ENCODE data around the gene KIF11. TPM values are rescaled to one million over a fixed set of nuclear protein-coding genes. Genes with fewer than 3 reads are reported as not detected.
A peak's percentile ranks its signal among the peaks of the same experiment; 100 is the strongest.

KIF11 gene
- total and polyA plus RNA-seq, 9 of the 15 experiments (the other 6 are each of a cell fraction or from before 2014, with no cell fraction given): 11.3 to 54.4 (median 29.2) TPM

DNA sequence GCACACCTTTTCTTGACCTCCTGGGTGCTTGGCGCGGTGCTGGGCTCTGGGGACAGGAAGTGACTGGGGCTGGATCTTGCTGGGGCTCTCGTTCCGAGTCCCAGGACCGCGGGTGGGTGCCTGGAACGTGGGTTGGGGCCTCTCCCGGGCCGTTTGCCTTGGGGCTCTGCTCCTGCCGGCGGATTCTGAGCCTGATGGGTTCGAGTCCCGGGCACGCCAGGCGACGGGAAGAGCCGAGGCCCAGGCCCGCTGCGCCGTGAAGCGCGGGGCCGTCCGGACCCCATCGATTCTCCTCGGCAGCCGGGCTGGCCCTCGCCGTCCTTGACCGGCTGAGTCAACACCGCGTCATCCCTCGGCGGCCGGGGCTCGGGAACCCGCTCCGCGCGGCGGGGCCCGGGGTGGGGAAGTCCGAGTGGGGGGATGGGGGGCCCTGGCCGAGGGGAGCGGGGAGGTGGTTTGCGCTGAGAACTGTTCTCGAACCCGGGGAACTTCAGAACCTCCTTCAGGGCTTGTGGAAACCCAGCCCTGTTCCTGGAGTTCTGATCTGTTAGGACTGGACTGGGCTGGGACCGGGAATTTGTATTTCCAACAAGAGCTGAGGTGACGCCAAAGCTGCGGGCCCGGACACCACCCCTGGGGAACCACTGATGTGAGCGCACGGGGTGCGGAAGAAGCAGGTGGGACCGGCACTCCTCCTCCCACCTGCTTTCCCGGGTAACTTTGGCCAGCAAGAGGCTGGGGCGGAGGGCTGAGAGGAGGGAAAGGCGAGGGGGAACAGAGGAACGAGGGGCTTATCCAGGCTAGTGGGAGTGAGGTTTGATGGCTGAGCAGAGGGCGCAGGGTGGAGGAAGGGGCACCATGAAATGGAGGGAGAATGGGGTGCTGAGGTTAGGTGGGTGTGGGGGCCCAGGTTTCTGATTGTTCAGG is 103.0 kb downstream of the KIF11 start (continued):
- TF ChIP-seq BRD4 (IDR thresholded peaks at IDR 0.05): peak; percentile 10; the same call in 1 of the 2 replicates

- H3K27me3 ChIP-seq (ENCODE audit: control insufficient read depth in 2 of 2, insufficient read depth in 2 of 2, low read length in 2 of 2): no peaks in the 10 kb centered on the region
- H3K79me2 ChIP-seq (ENCODE audit: control insufficient read depth, insufficient read depth, low read length): peaks cover 50% of the 10 kb centered on the region
- peak; percentile 25 to 84 (median 50) for DNase-seq (ENCODE audit: extremely low read depth in 1 of 4, low spot score in 3 of 4)
- peak overlapping the region; percentile 77 to 84; a peak in 3 of 4 replicates for H3K9ac ChIP-seq (ENCODE audit: insufficient read depth in 1 of 2, low read depth in 2 of 2, low read length in 2 of 2)
- peak; percentile 66 for ATAC-seq
- CTCF ChIA-PET (ENCODE audit: low intra/inter-chr PET ratio): no interaction called here
- BruUV-seq (replicated peaks): no TSS peak
- WGBS (ENCODE audit: insufficient coverage, low coverage, missing lambda C conversion rate): 1% methylated on average over 7 of the region's 7 CpGs
- peaks cover 43% of the 10 kb centered on the region for H3K36me3 ChIP-seq (ENCODE audit: control insufficient read depth, insufficient read depth, low read length)
- no peaks in the 10 kb centered on the region for H3K9me3 ChIP-seq (replicated peaks; ENCODE audit: control insufficient read depth, insufficient read depth, low read depth, low read length)
- H2AFZ ChIP-seq (ENCODE audit: low read depth, low read length): peak overlapping the region; percentile 25; the same call in 1 of the 2 replicates
- no peaks in the 10 kb centered on the region for H3K9me1 ChIP-seq (ENCODE audit: control insufficient read depth, insufficient read depth, low read length)
- H3K4me2 ChIP-seq (ENCODE audit: insufficient read depth, low read length): peak overlapping the region; percentile 80
- 0 out of 2 replicates have a peak, but pooled peaks cover 3% of the 10 kb centered on the region for H4K20me1 ChIP-seq (replicated peaks; ENCODE audit: control insufficient read depth, insufficient read depth, low read length)
- POLR2A ChIA-PET: interaction anchor here (0.5 to 1.5 kb wide), 8 partner anchors 23 to 226 kb away, joined by 3 to 4 read pairs (median 4); partner anchors contain the start of gene EXOC6
- peak overlapping the region; percentile 93; the same call in 1 of the 2 replicates for H3K4me3 ChIP-seq
- intact Hi-C loops (cut with micrococcal nuclease): loop anchor here (1.0 to 2.0 kb wide), 3 partner anchors 60 to 134 kb away; no protein-coding TSS in a partner anchor
- peak; percentile 69 for FAIRE-seq
- in situ Hi-C loops (cut with MboI): loop anchor here (5.0 kb wide), 1 partner anchor 61 kb away; no protein-coding TSS in a partner anchor
- H3K4me1 ChIP-seq (replicated peaks in 1 of 2; ENCODE audit: control insufficient read depth in 2 of 2, insufficient read depth in 2 of 2, low read length in 2 of 2): peaks cover 26 to 28% of the 10 kb centered on the region in 2 experiments; a peak in 4 of 5 replicates
- peak overlapping the region; percentile 91 for H3K27ac ChIP-seq (ENCODE audit: extremely low read depth, low read depth, low read length)
- TF ChIP-seq, protein P1, sequence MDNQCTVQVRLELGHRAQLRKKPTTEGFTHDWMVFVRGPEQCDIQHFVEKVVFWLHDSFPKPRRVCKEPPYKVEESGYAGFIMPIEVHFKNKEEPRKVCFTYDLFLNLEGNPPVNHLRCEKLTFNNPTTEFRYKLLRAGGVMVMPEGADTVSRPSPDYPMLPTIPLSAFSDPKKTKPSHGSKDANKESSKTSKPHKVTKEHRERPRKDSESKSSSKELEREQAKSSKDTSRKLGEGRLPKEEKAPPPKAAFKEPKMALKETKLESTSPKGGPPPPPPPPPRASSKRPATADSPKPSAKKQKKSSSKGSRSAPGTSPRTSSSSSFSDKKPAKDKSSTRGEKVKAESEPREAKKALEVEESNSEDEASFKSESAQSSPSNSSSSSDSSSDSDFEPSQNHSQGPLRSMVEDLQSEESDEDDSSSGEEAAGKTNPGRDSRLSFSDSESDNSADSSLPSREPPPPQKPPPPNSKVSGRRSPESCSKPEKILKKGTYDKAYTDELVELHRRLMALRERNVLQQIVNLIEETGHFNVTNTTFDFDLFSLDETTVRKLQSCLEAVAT (IDR thresholded peaks at IDR 0.05): peak in 1 of 2 experiments; percentile 3; a peak in 1 of 4 replicates
- no peak for TF ChIP-seq RBM25 (IDR thresholded peaks at IDR 0.05; ENCODE audit: low read depth, low read length, severe bottlenecking)
- no peak for TF ChIP-seq NBN (IDR thresholded peaks at IDR 0.05; ENCODE audit: low read depth)
- TF ChIP-seq ZNF518B (CRISPR knock-in tag; IDR thresholded peaks at IDR 0.05): peak; percentile 32; the same call in 1 of the 2 replicates
- TF ChIP-seq ZNF717 (CRISPR knock-in tag; IDR thresholded peaks at IDR 0.05): no peak
- TF ChIP-seq FOXM1 (IDR thresholded peaks at IDR 0.05; ENCODE audit: low read depth): no peak
- TF ChIP-seq FOXM1 (CRISPR knock-in tag; IDR thresholded peaks at IDR 0.05; ENCODE audit: low read depth): no peak
- TF ChIP-seq NR2C1 (IDR thresholded peaks at IDR 0.05): no peak
- no peak for TF ChIP-seq NR2C1 (tag; IDR thresholded peaks at IDR 0.05)
- TF ChIP-seq HNRNPH1 (optimal IDR thresholded peaks at IDR 0.05; ENCODE audit: low read depth, low read length): no peak
- TF ChIP-seq MCM2 (IDR thresholded peaks at IDR 0.05; ENCODE audit: low read depth): no peak
Observed at GRCh38 chr10:92696606-92697383, 103.9 kb downstream of the KIF11 start.

All from K562 (cell line).